ENCODE results near the gene WFS1. TPM values are rescaled to one million over a fixed set of nuclear protein-coding genes. Genes with fewer than 3 reads are reported as not detected.

WFS1 gene
- total and polyA plus RNA-seq, 2 of the 8 experiments (the other 6 are each of a cell fraction or from before 2014, with no cell fraction given) = 29.1 to 43.1 TPM

GRCh38 chr4:6294705-6295421, 25.2 kb downstream of the WFS1 start (continued):
- TF ChIP-seq CBX8 (IDR thresholded peaks at IDR 0.05; ENCODE audit: borderline replicate concordance, low read depth, low read length) = no peak
- no peak for TF ChIP-seq POLR2A (IDR thresholded peaks at IDR 0.05; ENCODE audit: control extremely low read depth in 1 of 2, low read depth in 2 of 2, low read length in 2 of 2)
- no peak for TF ChIP-seq RBBP5 (IDR thresholded peaks at IDR 0.05; ENCODE audit: borderline replicate concordance, low read depth, low read length)
